Neural cell (in vitro differentiated cells): ENCODE results near the gene ANKRD55. TPM values are rescaled to one million over a fixed set of nuclear protein-coding genes. Genes with fewer than 3 reads are reported as not detected.

Experiments
- H2AFZ ChIP-seq: fragments of 200-600, 300-800 bp; sonication (generic), shearing (Covaris generic); 2 replicates; pipeline ENCODE4 v1.6.0; 2014; ENCODE audit warnings: low read depth, mild to moderate bottlenecking, antibody characterized with exemption, low read length, moderate library complexity
- H3F3A ChIP-seq: fragments of 200-600 bp; shearing (Covaris generic); 2 replicates; pipeline ENCODE4 v1.6.1; 2016; ENCODE audit warnings: mild to moderate bottlenecking, moderate library complexity, mixed read lengths, antibody characterized with exemption, low read length; ENCODE audit not compliant: insufficient read depth, poor library complexity, severe bottlenecking
- H3K27ac ChIP-seq: fragments of 200-600, 300-800 bp; sonication (generic), shearing (Covaris generic); 2 replicates; pipeline ENCODE4 v1.5.1; 2014; ENCODE audit warnings: mild to moderate bottlenecking, low read length, moderate library complexity
- H3K27me3 ChIP-seq: fragments of 300-800, 200-600 bp; sonication (generic), shearing (Covaris generic); 2 replicates; pipeline ENCODE4 v1.6.0; 2014; ENCODE audit warnings: mild to moderate bottlenecking, low read depth, low read length, moderate library complexity; ENCODE audit not compliant: insufficient read depth
- H3K36me3 ChIP-seq: fragments of 300-800, 200-600 bp; sonication (generic), shearing (Covaris generic); 2 replicates; pipeline ENCODE4 v1.5.1; 2014; ENCODE audit warnings: mild to moderate bottlenecking, antibody characterized with exemption, low read length, moderate library complexity; ENCODE audit not compliant: insufficient read depth
- H3K4me2 ChIP-seq: fragments of 300-800, 200-600 bp; sonication (generic), shearing (Covaris generic); 2 replicates; pipeline ENCODE4 v1.6.0; 2014; ENCODE audit warnings: mild to moderate bottlenecking, low read length
- H3K4me3 ChIP-seq: fragments of 300-800, 200-600 bp; sonication (generic), shearing (Covaris generic); 2 replicates; pipeline ENCODE4 v1.5.1; 2014; ENCODE audit warnings: mild to moderate bottlenecking, low read length, moderate library complexity
- H3K79me2 ChIP-seq: fragments of 200-600 bp; shearing (Covaris generic); replicated peaks from 2 replicates; pipeline ENCODE4 v1.6.0; 2014; ENCODE audit warnings: mild to moderate bottlenecking, low read length, moderate library complexity; ENCODE audit not compliant: insufficient read depth
- H3K9ac ChIP-seq: fragments of 300-800, 200-600 bp; sonication (generic), shearing (Covaris generic); 2 replicates; pipeline ENCODE4 v1.6.1; 2016; ENCODE audit warnings: mild to moderate bottlenecking, low read length, mixed read lengths
- H3K9me2 ChIP-seq: fragments of 200-600 bp; shearing (Covaris generic); 2 replicates; pipeline ENCODE4 v1.6.1; 2016; ENCODE audit warnings: mild to moderate bottlenecking, low read length, mixed read lengths; ENCODE audit not compliant: insufficient read depth
- H3K9me3 ChIP-seq: fragments of 200-600, 300-800 bp; sonication (generic), shearing (Covaris generic); 2 replicates; pipeline ENCODE4 v1.6.1; 2016; ENCODE audit warnings: mild to moderate bottlenecking, mixed run types, low read length, moderate library complexity, mixed read lengths
- H4K20me1 ChIP-seq: fragments of 200-600 bp; shearing (Covaris generic); 2 replicates; pipeline ENCODE4 v1.6.1; 2016; ENCODE audit warnings: mild to moderate bottlenecking, mixed run types; ENCODE audit not compliant: insufficient read depth
- EP300 ChIP-seq: fragments of 450-650 bp; conservative IDR thresholded peaks from 2 replicates; pipeline ENCODE4 v1.6.1; 2014; ENCODE audit warnings: antibody characterized with exemption, mild to moderate bottlenecking, moderate library complexity; ENCODE audit not compliant: poor library complexity, severe bottlenecking
- EZH2 ChIP-seq: fragments of 200-600, 300-800 bp; shearing (Covaris generic), sonication (generic); IDR thresholded peaks from 2 replicates; pipeline ENCODE4 v1.6.1; 2014; ENCODE audit warnings: antibody characterized with exemption, low read length, borderline replicate concordance, mild to moderate bottlenecking; ENCODE audit not compliant: insufficient read depth, poor library complexity, severe bottlenecking
- MXI1 ChIP-seq: fragments of 450-650 bp; conservative IDR thresholded peaks from 2 replicates; pipeline ENCODE4 v1.6.1; 2014; ENCODE audit warnings: antibody characterized with exemption, mild to moderate bottlenecking; ENCODE audit not compliant: poor library complexity, severe bottlenecking
- POLR2AphosphoS5 ChIP-seq: IDR thresholded peaks from 2 replicates; pipeline ENCODE4 v1.6.1; 2012
- RAD21 ChIP-seq: fragments of 450-650 bp; conservative IDR thresholded peaks from 2 replicates; pipeline ENCODE4 v1.6.1; 2014; ENCODE audit warnings: antibody characterized with exemption, mild to moderate bottlenecking, moderate library complexity
- SMC3 ChIP-seq: fragments of 450-650 bp; conservative IDR thresholded peaks from 2 replicates; pipeline ENCODE4 v1.6.1; 2014; ENCODE audit warnings: antibody characterized with exemption, mild to moderate bottlenecking, moderate library complexity; ENCODE audit not compliant: poor library complexity
- TAF1 ChIP-seq: IDR thresholded peaks from 2 replicates; pipeline ENCODE4 v1.6.1; 2012; ENCODE audit warnings: low read depth
- polyA plus RNA-seq: library from polyadenylated mRNA; depleted of rRNA; stranded (reverse); fragments of >200 nt; gene quantifications from 2 replicates; pipeline ENCODE4 v1.2.3, GENCODE V29; 2014
- TF ChIP-seq, protein P1 (sequence below): IDR thresholded peaks from 2 replicates; pipeline ENCODE4 v1.6.1; 2012; ENCODE audit warnings: borderline replicate concordance
- TF ChIP-seq, protein P2 (sequence below): fragments of 450-650 bp; IDR thresholded peaks from 2 replicates; pipeline ENCODE4 v1.5.1; 2014; ENCODE audit warnings: antibody characterized with exemption, mild to moderate bottlenecking, moderate library complexity; ENCODE audit not compliant: poor library complexity, severe bottlenecking

Gene ANKRD55
- polyA plus RNA-seq, 1 donor from 2014 or later = 49.8 TPM

DNA sequence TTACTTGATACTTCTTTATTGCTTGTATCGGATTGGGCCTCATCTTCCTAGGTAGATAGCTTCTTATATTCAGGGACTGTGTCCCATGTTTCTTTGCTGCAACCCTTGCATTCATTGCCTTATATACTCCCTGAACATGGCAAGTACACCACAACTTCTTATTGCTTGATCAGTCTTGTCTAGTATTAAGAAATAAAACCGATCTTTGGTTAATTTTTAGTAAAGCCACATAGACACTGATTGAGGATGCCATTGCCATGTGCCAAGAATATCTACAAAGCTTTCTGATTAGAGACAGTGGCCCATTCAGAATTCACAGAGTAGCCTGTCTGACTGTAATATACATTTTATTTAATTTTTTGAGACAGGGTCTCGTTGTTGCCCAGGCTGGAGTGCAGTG lies 34.7 kb upstream of the ANKRD55 start:
- Histone ChIP-seq H3K9me3 (no peaks in the 10 kb centered on the region), H3K27ac (no peak overlapping the region), H3K79me2 (no peaks in the 10 kb centered on the region), H3F3A (no peaks in the 10 kb centered on the region), H3K27me3 (no peaks in the 10 kb centered on the region), H2AFZ (no peak overlapping the region), H3K4me2 (no peak overlapping the region), H3K9ac (no peak overlapping the region), H4K20me1 (no peaks in the 10 kb centered on the region), H3K4me3 (no peak overlapping the region), H3K36me3 (no peaks in the 10 kb centered on the region), H3K9me2 (no peaks in the 10 kb centered on the region)
- TF ChIP-seq POLR2AphosphoS5 = no peak
- TF ChIP-seq MXI1 = no peak
- TF ChIP-seq, protein P1, sequence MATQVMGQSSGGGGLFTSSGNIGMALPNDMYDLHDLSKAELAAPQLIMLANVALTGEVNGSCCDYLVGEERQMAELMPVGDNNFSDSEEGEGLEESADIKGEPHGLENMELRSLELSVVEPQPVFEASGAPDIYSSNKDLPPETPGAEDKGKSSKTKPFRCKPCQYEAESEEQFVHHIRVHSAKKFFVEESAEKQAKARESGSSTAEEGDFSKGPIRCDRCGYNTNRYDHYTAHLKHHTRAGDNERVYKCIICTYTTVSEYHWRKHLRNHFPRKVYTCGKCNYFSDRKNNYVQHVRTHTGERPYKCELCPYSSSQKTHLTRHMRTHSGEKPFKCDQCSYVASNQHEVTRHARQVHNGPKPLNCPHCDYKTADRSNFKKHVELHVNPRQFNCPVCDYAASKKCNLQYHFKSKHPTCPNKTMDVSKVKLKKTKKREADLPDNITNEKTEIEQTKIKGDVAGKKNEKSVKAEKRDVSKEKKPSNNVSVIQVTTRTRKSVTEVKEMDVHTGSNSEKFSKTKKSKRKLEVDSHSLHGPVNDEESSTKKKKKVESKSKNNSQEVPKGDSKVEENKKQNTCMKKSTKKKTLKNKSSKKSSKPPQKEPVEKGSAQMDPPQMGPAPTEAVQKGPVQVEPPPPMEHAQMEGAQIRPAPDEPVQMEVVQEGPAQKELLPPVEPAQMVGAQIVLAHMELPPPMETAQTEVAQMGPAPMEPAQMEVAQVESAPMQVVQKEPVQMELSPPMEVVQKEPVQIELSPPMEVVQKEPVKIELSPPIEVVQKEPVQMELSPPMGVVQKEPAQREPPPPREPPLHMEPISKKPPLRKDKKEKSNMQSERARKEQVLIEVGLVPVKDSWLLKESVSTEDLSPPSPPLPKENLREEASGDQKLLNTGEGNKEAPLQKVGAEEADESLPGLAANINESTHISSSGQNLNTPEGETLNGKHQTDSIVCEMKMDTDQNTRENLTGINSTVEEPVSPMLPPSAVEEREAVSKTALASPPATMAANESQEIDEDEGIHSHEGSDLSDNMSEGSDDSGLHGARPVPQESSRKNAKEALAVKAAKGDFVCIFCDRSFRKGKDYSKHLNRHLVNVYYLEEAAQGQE = no peak
- TF ChIP-seq SMC3 = no peak
- TF ChIP-seq, protein P2, sequence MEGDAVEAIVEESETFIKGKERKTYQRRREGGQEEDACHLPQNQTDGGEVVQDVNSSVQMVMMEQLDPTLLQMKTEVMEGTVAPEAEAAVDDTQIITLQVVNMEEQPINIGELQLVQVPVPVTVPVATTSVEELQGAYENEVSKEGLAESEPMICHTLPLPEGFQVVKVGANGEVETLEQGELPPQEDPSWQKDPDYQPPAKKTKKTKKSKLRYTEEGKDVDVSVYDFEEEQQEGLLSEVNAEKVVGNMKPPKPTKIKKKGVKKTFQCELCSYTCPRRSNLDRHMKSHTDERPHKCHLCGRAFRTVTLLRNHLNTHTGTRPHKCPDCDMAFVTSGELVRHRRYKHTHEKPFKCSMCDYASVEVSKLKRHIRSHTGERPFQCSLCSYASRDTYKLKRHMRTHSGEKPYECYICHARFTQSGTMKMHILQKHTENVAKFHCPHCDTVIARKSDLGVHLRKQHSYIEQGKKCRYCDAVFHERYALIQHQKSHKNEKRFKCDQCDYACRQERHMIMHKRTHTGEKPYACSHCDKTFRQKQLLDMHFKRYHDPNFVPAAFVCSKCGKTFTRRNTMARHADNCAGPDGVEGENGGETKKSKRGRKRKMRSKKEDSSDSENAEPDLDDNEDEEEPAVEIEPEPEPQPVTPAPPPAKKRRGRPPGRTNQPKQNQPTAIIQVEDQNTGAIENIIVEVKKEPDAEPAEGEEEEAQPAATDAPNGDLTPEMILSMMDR = no peak
- no peak for TF ChIP-seq EP300
- no peak for TF ChIP-seq EZH2
- TF ChIP-seq RAD21 = no peak
- no peak for TF ChIP-seq TAF1

DNA sequence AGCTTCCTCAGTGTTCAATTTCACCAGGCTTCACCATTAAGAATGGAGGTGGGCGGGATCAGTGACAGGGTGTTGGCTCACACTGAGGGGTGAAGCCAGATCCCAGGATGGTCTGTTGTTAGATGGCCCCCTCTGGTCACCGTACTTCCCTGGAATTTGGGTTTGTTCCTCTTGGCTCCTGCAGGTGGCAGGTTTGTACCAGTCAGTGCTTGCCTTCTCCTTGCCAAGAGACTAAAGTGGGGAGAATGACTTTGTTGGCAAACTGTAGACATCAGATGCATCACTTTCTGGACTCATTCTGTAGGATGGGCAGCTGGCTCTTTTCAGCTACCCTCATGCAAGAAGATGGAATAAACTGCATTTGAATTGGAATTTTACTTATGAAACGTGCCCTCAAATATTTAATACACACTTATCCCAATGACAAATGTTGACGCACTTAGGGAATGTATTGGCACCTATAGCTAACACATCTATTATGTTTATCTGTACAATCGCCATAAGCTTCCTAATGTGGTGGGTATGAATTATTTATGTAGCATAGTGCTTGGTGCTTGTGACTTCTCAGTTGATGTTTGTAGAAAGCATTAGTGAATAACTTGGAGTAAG lies 31.4 kb upstream of the ANKRD55 start:
- H3K79me2 ChIP-seq = no peaks in the 10 kb centered on the region
- no peak for TF ChIP-seq EP300
- TF ChIP-seq, protein P1 = no peak
- no peak for TF ChIP-seq SMC3
- no peak for TF ChIP-seq TAF1
- TF ChIP-seq POLR2AphosphoS5 = no peak
- no peak for TF ChIP-seq RAD21
- no peak for TF ChIP-seq MXI1
- no peak for TF ChIP-seq EZH2
- TF ChIP-seq, protein P2 = no peak
- H3K9me2 ChIP-seq = no peaks in the 10 kb centered on the region
- H3K27me3 ChIP-seq = no peaks in the 10 kb centered on the region
- H4K20me1 ChIP-seq = no peaks in the 10 kb centered on the region
- no peak overlapping the region for H3K9ac ChIP-seq
- no peak overlapping the region for H2AFZ ChIP-seq
- H3K9me3 ChIP-seq = no peaks in the 10 kb centered on the region
- H3K27ac ChIP-seq = no peak overlapping the region
- no peaks in the 10 kb centered on the region for H3F3A ChIP-seq
- no peak overlapping the region for H3K4me2 ChIP-seq
- H3K36me3 ChIP-seq = no peaks in the 10 kb centered on the region
- no peak overlapping the region for H3K4me3 ChIP-seq
